OCI-LY1 (cell line): ENCODE results near the gene NOS3.

Experiments used
- CTCF ChIP-seq: fragments of 200-600 bp; sonication (generic), shearing (Covaris generic); IDR thresholded peaks from 2 replicates; pipeline ENCODE4 v1.5.1; 2017; ENCODE audit warnings: mild to moderate bottlenecking, antibody characterized with exemption, low read length, moderate library complexity, mixed read lengths
- EZH2 ChIP-seq: fragments of 200-600 bp; sonication (generic), shearing (Covaris generic); IDR thresholded peaks from 2 replicates; pipeline ENCODE4 v1.8.0; 2017; ENCODE audit warnings: borderline replicate concordance, mixed run types, mild to moderate bottlenecking, antibody characterized with exemption, low read length, moderate library complexity, mixed read lengths

GRCh38 chr7:151023232-151023631, 32.4 kb downstream of the NOS3 start:
- TF ChIP-seq CTCF (no peak), EZH2 (no peak)
